Measurements from ENCODE around the gene PSEN1. TPM values are rescaled to one million over a fixed set of nuclear protein-coding genes. Genes with fewer than 3 reads are reported as not detected.

PSEN1 gene
- total RNA-seq, 1 donor from 2014 or later, result 58.6 TPM

DNA sequence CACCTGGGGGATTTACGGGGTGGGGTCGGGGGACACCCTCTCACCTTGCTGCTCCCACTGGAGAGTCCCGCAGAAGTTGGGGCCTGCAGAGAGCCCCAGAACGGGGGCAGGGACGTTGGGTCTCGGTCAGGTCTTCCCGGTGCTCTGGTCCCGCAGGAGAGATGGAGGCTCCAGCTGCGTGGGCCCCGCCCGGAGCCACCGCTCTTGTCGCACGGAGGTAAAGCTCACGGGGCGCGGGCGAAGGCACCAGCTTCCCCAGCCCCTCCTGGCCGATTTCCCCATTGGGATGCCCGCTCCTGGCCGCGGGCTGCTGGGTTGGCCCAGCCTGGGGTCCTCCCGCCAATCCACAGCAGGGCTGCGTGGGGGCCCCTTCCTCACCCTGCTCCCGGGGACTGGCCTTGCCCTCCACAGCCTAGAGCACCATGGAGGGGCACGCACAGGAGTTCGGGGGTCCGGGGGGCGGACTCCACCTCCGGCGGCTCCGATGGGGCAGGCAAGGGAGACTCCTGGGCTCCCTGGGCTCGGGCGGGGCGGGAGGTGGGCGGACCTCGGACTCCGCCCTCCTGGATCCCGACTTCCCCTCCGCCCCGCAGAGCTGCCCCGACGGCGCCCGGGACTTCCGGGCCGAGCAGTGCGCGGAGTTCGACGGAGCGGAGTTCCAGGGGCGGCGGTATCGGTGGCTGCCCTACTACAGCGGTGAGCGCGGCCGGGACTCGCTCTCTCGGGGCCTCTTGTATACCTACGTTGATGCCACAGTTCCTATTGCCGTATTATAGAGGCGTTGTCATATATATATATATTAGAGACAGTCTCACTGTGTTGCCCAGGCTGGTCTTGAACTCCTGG, 109.4 kb downstream of the PSEN1 start:
- TF ChIP-seq, protein P1, sequence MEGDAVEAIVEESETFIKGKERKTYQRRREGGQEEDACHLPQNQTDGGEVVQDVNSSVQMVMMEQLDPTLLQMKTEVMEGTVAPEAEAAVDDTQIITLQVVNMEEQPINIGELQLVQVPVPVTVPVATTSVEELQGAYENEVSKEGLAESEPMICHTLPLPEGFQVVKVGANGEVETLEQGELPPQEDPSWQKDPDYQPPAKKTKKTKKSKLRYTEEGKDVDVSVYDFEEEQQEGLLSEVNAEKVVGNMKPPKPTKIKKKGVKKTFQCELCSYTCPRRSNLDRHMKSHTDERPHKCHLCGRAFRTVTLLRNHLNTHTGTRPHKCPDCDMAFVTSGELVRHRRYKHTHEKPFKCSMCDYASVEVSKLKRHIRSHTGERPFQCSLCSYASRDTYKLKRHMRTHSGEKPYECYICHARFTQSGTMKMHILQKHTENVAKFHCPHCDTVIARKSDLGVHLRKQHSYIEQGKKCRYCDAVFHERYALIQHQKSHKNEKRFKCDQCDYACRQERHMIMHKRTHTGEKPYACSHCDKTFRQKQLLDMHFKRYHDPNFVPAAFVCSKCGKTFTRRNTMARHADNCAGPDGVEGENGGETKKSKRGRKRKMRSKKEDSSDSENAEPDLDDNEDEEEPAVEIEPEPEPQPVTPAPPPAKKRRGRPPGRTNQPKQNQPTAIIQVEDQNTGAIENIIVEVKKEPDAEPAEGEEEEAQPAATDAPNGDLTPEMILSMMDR (IDR thresholded peaks at IDR 0.05), result no peak
- no peak overlapping the region for H3K27ac Mint-ChIP-seq (ENCODE audit: unreplicated experiment)
- H3K36me3 Mint-ChIP-seq (ENCODE audit: low read depth), result peaks cover 9% of the 10 kb centered on the region
- H3K27me3 Mint-ChIP-seq (ENCODE audit: low read depth), result no peaks in the 10 kb centered on the region
- no peak for DNase-seq (ENCODE audit: low spot score)
- no peaks in the 10 kb centered on the region for H3K9me3 Mint-ChIP-seq (ENCODE audit: low read depth)
- H3K4me1 Mint-ChIP-seq (ENCODE audit: low read depth), result peaks cover 30% of the 10 kb centered on the region
- no peak overlapping the region for H3K4me3 Mint-ChIP-seq (ENCODE audit: unreplicated experiment)

DNA sequence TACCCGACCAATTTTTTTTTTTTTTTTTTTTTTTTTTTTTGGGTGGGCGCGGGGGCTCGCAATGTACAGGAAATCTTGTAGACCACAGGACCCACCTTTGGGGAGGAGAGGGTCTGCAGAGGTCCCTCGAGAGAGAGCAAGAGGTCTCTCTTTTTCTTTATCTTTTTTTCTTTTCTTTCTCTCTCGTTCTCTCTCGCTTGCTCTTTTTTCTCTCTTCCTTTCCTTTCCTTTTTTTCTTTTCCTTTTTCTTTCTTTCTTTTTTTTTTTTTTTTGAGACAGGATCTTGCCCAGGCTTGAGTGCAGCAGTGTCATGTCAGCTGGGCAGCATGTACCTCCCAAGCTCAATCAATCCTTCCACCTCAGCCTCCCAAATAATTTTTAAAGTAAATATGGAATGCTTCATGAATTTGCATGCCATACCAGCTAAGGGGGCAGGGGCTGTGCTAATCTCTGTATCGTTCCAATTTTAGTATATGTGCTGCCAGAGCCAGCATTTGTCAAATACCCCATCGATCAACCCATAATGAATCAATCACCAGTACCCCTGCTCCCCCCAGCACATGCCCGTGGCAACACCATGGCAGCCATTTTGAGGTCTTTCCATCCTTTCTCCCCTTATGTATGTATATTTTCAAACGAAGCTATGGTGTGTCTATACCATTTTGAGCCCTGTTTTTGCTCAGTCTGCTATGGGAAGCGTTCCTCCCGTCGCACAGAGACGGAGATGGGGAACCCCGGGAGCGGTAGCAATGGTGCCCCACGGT, 110.3 kb downstream of the PSEN1 start:
- Mint-ChIP-seq H3K4me1 (ENCODE audit: low read depth) (peaks cover 21% of the 10 kb centered on the region), H3K9me3 (ENCODE audit: low read depth) (no peaks in the 10 kb centered on the region), H3K36me3 (ENCODE audit: low read depth) (peaks cover 9% of the 10 kb centered on the region), H3K27ac (ENCODE audit: unreplicated experiment) (peak overlapping the region; percentile 22), H3K27me3 (ENCODE audit: low read depth) (no peaks in the 10 kb centered on the region), H3K4me3 (ENCODE audit: unreplicated experiment) (no peak overlapping the region)
- no peak for DNase-seq (ENCODE audit: low spot score)
- TF ChIP-seq, protein P1 (IDR thresholded peaks at IDR 0.05), result no peak

DNA sequence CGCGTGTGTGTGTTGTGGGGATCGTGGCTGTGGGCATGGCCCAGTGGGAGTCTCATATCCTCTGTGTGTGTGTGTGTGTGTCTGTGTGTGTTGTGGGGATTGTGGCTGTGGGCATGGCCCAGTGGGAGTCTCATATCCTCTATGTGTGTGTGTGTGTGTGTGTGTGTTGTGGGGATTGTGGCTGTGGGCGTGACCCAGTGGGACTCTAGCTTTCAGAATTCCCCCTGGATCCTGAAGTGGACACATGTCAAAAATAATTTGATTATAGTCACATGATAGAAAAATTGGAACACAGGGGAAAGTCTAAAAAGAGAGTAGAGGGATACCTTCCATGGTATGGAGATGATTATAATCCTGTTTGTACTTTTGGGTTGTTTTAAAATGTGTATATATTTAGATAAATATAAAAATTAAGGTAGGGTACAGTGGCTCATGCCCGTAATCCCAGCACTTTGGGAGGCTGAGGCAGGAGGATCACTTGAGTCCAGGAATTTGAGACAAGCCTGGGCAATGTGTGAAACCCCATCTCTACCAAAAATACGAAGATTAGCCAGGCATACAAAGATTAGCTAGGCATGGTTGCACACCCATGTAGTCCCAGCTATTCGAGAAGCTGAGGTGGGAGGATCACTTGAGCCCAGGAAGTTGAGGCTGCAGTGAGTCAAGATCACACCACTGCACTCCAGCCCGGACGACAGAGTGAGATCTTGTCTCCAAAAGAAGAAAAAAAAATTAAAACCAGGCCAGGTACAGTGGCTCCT, 112.0 kb downstream of the PSEN1 start:
- DNase-seq (ENCODE audit: low spot score), result no peak
- TF ChIP-seq, protein P1 (IDR thresholded peaks at IDR 0.05), result no peak
- H3K9me3 Mint-ChIP-seq (ENCODE audit: low read depth), result no peaks in the 10 kb centered on the region
- peaks cover 10% of the 10 kb centered on the region for H3K4me1 Mint-ChIP-seq (ENCODE audit: low read depth)
- H3K27ac Mint-ChIP-seq (ENCODE audit: unreplicated experiment), result no peak overlapping the region
- no peak overlapping the region for H3K4me3 Mint-ChIP-seq (ENCODE audit: unreplicated experiment)
- H3K27me3 Mint-ChIP-seq (ENCODE audit: low read depth), result no peaks in the 10 kb centered on the region
- H3K36me3 Mint-ChIP-seq (ENCODE audit: low read depth), result peaks cover 9% of the 10 kb centered on the region

DNA sequence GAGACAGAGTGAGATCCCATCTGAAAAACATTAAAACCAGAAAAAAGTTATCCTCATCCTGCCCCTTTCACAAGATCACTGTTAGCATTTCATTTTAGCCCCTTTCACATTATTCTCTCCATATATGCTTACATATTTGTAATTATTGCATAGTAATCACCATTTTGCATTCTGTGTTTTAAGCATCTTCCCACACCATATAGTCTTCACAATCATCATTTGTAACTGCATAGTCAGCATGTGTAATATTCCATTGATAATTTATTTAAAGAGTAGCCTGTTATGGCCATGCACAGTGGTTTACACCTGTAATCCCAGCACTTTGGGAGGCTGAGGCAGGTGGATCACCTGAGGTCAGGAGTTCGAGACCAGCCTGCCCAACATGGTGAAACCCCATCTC, 112.8 kb downstream of the PSEN1 start:
- H3K27me3 Mint-ChIP-seq (ENCODE audit: low read depth), result no peaks in the 10 kb centered on the region
- TF ChIP-seq, protein P1 (IDR thresholded peaks at IDR 0.05), result no peak
- no peak overlapping the region for H3K4me3 Mint-ChIP-seq (ENCODE audit: unreplicated experiment)
- H3K9me3 Mint-ChIP-seq (ENCODE audit: low read depth), result no peaks in the 10 kb centered on the region
- no peak for DNase-seq (ENCODE audit: low spot score)
- H3K27ac Mint-ChIP-seq (ENCODE audit: unreplicated experiment), result no peak overlapping the region
- peaks cover 10% of the 10 kb centered on the region for H3K4me1 Mint-ChIP-seq (ENCODE audit: low read depth)
- H3K36me3 Mint-ChIP-seq (ENCODE audit: low read depth), result peaks cover 9% of the 10 kb centered on the region
